ENCODE results near the gene PRUNE2.

DNA sequence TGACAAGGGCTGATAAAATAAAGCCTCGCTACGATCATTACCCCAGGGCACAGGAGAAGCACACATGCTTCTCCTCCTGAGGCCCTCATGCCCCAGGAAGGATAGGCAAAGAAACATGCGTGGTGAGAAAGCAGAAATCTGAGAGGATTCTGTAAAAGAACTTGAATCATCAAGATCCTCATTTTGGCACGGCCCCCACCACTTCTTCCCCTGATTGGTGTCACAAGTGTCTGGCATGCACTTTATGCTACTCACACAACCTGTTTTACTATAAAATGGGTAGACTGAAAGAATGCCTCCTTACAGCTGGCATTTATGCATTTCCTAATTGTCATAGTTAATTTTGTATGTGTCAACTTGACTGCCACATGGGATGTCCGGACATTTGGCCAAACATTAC, 109.6 kb downstream of the PRUNE2 start:
- TF ChIP-seq, protein P1, sequence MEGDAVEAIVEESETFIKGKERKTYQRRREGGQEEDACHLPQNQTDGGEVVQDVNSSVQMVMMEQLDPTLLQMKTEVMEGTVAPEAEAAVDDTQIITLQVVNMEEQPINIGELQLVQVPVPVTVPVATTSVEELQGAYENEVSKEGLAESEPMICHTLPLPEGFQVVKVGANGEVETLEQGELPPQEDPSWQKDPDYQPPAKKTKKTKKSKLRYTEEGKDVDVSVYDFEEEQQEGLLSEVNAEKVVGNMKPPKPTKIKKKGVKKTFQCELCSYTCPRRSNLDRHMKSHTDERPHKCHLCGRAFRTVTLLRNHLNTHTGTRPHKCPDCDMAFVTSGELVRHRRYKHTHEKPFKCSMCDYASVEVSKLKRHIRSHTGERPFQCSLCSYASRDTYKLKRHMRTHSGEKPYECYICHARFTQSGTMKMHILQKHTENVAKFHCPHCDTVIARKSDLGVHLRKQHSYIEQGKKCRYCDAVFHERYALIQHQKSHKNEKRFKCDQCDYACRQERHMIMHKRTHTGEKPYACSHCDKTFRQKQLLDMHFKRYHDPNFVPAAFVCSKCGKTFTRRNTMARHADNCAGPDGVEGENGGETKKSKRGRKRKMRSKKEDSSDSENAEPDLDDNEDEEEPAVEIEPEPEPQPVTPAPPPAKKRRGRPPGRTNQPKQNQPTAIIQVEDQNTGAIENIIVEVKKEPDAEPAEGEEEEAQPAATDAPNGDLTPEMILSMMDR (IDR thresholded peaks at IDR 0.05), result no peak
- TF ChIP-seq POLR2AphosphoS5 (IDR thresholded peaks at IDR 0.05) (no peak), POLR2A (IDR thresholded peaks at IDR 0.05) (no peak)

All from breast epithelium (tissue), 3 donors.